ENCODE results near the gene CDK14. TPM values are rescaled to one million over a fixed set of nuclear protein-coding genes. Genes with fewer than 3 reads are reported as not detected.

CDK14 gene
- total RNA-seq, 4 donors from 2014 or later: 0.38 to 3.6 (median 1.3) TPM

DNA sequence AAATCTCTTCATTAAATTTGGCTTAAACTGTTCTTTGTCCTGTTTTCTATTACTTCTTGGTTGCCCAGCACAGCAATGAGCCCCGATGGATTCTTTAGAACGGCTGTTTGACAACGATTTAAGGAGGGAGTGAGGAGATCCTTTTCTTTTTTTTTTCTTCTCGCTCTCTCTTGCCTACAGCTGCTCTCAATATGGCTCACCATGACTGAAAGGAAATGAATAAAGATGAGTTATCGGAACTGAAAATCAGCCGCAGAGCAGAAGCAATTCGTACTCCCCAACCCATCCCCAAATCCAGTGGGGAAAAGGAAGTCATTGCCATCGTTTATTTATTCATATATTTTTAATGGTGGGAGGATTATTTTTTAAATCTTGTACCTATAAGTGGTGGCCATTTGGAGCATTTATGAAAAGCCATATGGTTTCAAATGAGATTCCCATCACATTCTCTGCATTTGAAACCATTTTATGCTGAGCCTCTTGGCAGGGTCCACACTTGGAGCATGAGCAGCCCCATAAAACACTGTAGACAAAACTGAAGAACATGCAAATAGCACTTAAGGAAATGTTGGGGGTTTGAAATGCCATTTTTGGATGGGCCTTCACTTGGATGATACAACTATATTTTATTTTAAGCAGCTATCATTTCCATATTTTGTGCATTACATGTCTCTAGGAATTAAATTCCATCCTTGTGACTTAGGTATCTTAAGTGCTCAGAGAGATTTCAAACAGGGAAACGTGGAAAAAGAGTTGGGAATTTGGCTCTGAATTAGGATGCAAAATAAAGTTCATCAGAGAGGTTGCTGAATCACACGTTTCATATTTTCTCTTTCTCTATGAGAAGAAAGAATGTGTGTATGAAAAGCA lies 560.4 kb downstream of the CDK14 start:
- TF ChIP-seq, protein P1, sequence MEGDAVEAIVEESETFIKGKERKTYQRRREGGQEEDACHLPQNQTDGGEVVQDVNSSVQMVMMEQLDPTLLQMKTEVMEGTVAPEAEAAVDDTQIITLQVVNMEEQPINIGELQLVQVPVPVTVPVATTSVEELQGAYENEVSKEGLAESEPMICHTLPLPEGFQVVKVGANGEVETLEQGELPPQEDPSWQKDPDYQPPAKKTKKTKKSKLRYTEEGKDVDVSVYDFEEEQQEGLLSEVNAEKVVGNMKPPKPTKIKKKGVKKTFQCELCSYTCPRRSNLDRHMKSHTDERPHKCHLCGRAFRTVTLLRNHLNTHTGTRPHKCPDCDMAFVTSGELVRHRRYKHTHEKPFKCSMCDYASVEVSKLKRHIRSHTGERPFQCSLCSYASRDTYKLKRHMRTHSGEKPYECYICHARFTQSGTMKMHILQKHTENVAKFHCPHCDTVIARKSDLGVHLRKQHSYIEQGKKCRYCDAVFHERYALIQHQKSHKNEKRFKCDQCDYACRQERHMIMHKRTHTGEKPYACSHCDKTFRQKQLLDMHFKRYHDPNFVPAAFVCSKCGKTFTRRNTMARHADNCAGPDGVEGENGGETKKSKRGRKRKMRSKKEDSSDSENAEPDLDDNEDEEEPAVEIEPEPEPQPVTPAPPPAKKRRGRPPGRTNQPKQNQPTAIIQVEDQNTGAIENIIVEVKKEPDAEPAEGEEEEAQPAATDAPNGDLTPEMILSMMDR (IDR thresholded peaks at IDR 0.05): no peak
- TF ChIP-seq POLR2A (IDR thresholded peaks at IDR 0.05): no peak
- Histone ChIP-seq H3K4me3 (no peak overlapping the region), H3K36me3 (no peaks in the 10 kb centered on the region), H3K27me3 (no peaks in the 10 kb centered on the region), H3K9me3 (no peaks in the 10 kb centered on the region), H3K4me1 (no peaks in the 10 kb centered on the region), H3K27ac (no peak overlapping the region)
- WGBS, 2 donors: 78 to 84% methylated on average over 10 of the region's 10 CpGs
- intact Hi-C loops (cut with DNase I): no loop called here
- no peak for DNase-seq

- no peak for DNase-seq
- TF ChIP-seq, protein P1 (IDR thresholded peaks at IDR 0.05): no peak
- TF ChIP-seq POLR2A (IDR thresholded peaks at IDR 0.05): no peak
- H3K27me3 ChIP-seq: no peaks in the 10 kb centered on the region
- H3K4me3 ChIP-seq: no peak overlapping the region
- no peak overlapping the region for H3K27ac ChIP-seq
- no peaks in the 10 kb centered on the region for H3K9me3 ChIP-seq
- WGBS, 2 donors: 78 to 87% methylated on average over 6 of the region's 6 CpGs
- H3K36me3 ChIP-seq: no peaks in the 10 kb centered on the region
- intact Hi-C loops (cut with DNase I): no loop called here
- no peaks in the 10 kb centered on the region for H3K4me1 ChIP-seq
Observed at GRCh38 chr7:91157579-91158320, 561.6 kb downstream of the CDK14 start.

DNA sequence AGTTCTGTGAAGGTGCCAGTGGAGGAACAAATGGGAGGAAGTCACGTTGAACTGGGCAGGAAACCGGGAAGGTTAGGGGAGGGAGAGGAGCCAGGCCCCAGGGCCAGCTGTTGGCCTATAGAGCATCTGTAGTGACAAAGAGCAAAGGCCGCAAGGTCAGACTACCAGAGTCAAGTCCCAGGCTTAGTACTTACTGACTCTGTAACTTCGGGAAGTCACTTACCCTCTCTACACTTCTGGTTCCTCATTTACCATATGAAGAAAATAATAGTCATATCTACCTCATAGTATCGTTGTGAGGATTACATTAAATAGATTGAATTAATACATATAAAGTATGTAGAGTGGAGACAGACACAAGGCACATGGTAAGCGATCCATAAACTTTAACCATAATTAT lies 566.3 kb downstream of the CDK14 start:
- Histone ChIP-seq H3K36me3 (no peaks in the 10 kb centered on the region), H3K4me1 (peaks cover 0 to 12% (median 0%) of the 10 kb centered on the region in 3 donors), H3K27ac (no peak overlapping the region), H3K4me3 (no peak overlapping the region), H3K27me3 (no peaks in the 10 kb centered on the region), H3K9me3 (no peaks in the 10 kb centered on the region)
- intact Hi-C loops (cut with DNase I): no loop called here
- DNase-seq: no peak
- WGBS, 2 donors: 55 to 63% methylated on average over 6 of the region's 6 CpGs
- no peak for TF ChIP-seq POLR2A (IDR thresholded peaks at IDR 0.05)

DNA sequence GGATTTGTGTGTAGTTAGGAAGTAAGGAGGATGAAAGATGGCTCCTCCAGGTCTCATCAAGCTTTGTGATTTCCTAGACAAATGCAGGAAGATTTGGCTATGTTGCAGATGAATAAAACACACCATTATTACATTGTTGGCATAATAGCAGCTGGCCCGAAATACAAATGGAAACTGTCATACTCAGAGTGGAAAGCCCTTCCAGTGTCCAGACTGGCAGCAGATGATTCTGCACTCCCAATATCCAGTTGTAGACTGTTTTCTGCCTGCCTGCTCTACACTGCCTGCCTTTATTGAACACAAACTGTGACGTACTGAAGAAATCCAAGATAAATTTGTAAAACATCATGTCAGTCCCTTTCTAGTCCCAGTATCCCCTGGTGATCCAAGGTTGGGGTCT lies 568.4 kb downstream of the CDK14 start:
- H3K4me1 ChIP-seq: peaks cover 0 to 15% (median 0%) of the 10 kb centered on the region in 3 donors
- TF ChIP-seq, protein P1 (IDR thresholded peaks at IDR 0.05): no peak
- TF ChIP-seq POLR2A (IDR thresholded peaks at IDR 0.05): no peak
- no peaks in the 10 kb centered on the region for H3K36me3 ChIP-seq
- peak overlapping the region in 1 of 4 donors; percentile 10 for H3K27ac ChIP-seq
- H3K9me3 ChIP-seq: no peaks in the 10 kb centered on the region
- WGBS, 2 donors: 89 to 93% methylated on average over 2 of the region's 2 CpGs
- DNase-seq: no peak
- H3K27me3 ChIP-seq: no peaks in the 10 kb centered on the region
- H3K4me3 ChIP-seq: no peak overlapping the region
- intact Hi-C loops (cut with DNase I): no loop called here

GRCh38 chr7:91165006-91165845 lies 569.1 kb downstream of the CDK14 start:
- no peak for DNase-seq
- WGBS, 2 donors: 54 to 58% methylated on average over 9 of the region's 9 CpGs
- Histone ChIP-seq H3K4me3 (no peak overlapping the region), H3K9me3 (no peaks in the 10 kb centered on the region), H3K27ac (peak overlapping the region in 2 of 4 donors; percentile 23 to 54), H3K4me1 (peaks cover 0 to 19% (median 0%) of the 10 kb centered on the region in 3 donors), H3K27me3 (no peaks in the 10 kb centered on the region), H3K36me3 (no peaks in the 10 kb centered on the region)
- intact Hi-C loops (cut with DNase I): no loop called here
- TF ChIP-seq, protein P1 (IDR thresholded peaks at IDR 0.05): no peak
- no peak for TF ChIP-seq POLR2A (IDR thresholded peaks at IDR 0.05)

Measured in esophagus squamous epithelium (tissue), 5 donors.